GM18526 (cell line): ENCODE measurements around the gene UGT2B15.
"Not testable (repeated sequence)": the region's sequence is repeated elsewhere in the genome, so short reads cannot be mapped to it uniquely, and the experiment has no call there.

Experiments used
- POLR2A ChIP-seq: IDR thresholded peaks from 3 replicates; pipeline ENCODE4 v1.6.1; 2011; ENCODE audit not compliant: insufficient read length; ENCODE audit errors: extremely low read depth

UGT2B15 gene

DNA sequence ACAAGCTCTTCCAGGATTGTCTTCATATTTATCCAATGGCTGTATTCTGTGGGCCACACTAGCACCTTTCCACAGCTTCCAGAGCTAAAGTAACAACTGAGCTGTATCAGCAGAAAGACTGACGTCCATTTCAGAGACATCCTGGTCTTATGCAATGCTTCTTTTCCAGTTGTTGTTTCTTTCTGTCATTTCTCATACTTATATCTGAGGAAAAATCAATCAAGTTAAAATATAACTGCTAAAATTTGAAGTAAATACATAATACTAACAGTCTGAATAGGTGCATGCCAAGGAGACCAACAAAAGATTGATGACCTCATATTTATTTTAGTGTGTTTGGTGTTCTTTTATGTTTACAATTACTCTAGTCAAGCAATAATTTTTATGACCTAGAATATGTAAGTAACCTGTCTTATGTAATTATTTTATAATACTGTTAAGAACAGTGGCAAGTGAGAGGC, at the start of gene UGT2B15:
UGT2B15 (minus strand) TSS at position 174 of the 461 bp plus-strand sequence; CDS start at position 140, 34 bp downstream.
- TF ChIP-seq POLR2A, result not testable (repeated sequence)

DNA sequence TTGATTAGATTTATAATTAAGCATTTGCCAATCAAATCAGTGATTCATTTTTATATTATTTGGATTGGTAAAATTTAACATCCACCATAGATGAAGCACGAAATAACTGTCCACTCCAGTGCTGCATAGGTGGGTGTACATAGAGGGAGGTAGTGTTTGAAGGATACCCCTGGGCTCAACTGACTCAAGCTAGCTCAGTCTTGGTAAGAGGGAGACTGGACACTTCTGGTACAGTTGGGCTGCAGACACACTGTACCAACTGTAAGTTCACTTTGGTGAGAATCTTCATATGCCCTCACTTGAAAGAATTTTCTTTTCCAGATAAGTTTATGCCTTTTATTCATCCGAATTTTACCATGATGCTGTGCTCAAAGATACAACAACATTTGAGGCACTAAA, 48.6 kb upstream of the UGT2B15 start:
- no peak for TF ChIP-seq POLR2A

DNA sequence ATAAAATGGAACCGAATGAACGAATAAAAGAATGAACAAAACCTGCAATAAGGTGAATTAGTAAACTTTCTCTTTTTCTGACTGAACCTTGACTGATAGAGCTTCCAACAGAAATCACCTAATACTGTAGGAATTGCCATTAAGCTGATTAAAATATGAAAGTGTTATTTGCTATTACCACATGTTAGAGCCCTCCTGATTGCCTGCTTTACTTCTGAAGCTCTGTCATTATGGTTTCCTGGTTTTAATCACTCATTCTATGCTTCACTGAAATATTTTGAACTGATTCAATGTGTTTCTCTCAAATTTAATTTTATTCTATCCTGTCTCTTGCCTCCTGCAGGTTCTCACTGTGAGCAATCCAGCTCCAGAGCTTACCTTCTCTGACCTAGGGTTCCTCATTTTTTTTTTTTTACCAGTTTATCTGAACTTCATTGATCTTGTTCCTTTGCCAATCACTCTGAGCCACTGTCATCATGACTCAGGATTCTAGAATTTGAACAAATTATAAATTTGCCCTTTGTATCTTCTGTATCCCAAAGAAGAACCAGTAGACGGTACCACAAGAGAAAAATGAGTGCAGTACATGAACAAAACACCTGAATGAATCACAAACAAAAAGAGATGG, 48.1 kb upstream of the UGT2B15 start:
- TF ChIP-seq POLR2A, result no peak

DNA sequence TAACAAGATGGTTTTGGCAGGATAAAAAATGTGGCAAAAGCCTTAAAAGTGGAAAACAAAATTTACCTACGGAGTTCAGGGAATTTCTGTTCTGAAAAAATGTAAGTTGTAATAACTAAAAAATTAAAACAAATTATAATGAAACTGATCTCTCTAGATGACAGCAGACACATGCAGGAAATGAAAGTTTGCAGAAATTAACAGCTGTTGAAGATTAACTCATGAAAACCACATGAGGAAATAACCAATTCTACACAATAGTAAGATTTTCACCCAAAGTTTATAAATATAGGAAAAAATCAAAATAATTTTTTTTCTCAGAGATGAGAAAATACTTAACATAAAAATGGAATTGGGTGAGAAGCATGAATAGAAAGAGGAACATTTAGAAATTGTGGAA, 47.5 kb upstream of the UGT2B15 start:
- TF ChIP-seq POLR2A, result no peak

GRCh38 chr4:68714400-68714799, 43.9 kb upstream of the UGT2B15 start:
- no peak for TF ChIP-seq POLR2A

GRCh38 chr4:68712207-68712606, 41.8 kb upstream of the UGT2B15 start:
- no peak for TF ChIP-seq POLR2A

DNA sequence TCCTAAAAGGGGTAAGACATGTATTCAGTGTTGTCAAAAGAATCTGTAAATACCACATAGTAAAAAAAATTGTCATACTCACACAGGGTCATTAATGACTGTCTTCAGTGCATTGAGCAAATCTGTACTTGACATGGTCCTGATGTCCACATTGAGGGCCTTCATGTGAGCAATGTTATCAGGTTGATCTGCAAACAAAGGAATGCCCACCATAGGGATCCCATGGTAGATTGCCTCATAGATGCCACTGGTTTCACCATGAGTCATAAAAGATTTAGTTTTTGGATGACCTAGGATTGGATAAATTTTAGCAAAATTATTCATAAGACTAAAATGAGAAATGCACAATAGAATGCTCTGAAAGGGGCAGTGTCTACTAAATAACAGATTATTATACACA, 38.1 kb upstream of the UGT2B15 start:
- no peak for TF ChIP-seq POLR2A

DNA sequence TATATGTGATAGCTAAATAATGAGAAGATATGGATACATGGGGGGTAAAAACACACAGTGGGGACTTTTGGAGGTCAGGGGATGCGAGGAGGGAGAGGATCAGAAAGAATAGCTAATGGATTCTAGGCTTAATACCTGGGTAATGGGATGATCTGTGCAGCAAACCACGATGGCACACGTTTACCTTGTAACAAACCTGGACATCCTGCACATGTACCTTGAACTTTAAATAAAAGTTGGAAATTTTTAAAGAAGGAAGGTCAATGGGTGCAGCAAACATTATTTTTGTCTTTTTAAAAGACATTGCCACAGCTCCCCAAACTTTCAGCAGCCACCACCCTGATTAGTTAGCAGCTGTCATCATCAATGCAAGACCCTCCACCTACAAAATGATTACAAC, 29.7 kb upstream of the UGT2B15 start:
- TF ChIP-seq POLR2A, result no peak

- TF ChIP-seq POLR2A, result no peak
These were observed 23.0 kb upstream of the UGT2B15 start for GRCh38 chr4:68693325-68694075.

DNA sequence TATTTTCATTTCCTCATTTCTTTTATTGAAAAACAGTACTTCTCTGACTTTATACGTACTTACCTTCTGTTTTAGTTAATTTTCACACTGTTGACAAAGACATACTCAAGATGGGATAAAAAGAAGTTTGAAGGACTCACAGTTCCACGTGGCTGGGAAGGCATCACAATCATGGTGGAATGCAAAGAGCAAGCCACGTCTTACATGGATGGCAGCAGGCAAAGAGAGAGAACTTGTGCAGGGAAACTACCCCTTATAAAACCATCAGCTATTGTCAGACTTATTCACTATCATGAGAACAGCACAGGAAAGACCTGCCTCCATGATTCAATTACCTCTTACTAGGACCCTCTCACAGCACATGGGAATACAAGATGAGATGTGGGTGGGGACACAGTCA, 20.7 kb upstream of the UGT2B15 start:
- TF ChIP-seq POLR2A, result no peak

GRCh38 chr4:68683034-68683433, 12.6 kb upstream of the UGT2B15 start:
- no peak for TF ChIP-seq POLR2A

DNA sequence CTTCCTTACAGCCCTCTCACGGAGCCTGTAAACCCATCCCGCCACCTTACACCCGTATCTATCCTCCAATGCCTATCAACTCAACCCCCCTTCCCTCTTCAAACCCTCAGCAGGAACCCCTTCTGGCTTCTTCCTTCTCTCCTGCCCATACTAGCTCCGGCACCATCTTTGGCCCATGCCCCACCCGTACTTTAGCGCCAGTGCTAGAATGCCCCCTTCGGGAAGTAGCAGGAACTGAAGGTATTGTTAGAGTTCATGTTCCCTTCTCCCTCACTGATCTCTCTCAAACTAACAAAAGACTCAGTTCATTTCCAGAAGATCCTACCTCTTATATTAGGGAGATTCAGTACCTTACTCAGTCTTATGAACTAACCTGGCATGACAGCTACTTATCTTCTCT, 2.7 kb upstream of the UGT2B15 start:
- no peak for TF ChIP-seq POLR2A

GRCh38 chr4:68658672-68659071, 11.8 kb downstream of the UGT2B15 start:
- TF ChIP-seq POLR2A, result no peak

DNA sequence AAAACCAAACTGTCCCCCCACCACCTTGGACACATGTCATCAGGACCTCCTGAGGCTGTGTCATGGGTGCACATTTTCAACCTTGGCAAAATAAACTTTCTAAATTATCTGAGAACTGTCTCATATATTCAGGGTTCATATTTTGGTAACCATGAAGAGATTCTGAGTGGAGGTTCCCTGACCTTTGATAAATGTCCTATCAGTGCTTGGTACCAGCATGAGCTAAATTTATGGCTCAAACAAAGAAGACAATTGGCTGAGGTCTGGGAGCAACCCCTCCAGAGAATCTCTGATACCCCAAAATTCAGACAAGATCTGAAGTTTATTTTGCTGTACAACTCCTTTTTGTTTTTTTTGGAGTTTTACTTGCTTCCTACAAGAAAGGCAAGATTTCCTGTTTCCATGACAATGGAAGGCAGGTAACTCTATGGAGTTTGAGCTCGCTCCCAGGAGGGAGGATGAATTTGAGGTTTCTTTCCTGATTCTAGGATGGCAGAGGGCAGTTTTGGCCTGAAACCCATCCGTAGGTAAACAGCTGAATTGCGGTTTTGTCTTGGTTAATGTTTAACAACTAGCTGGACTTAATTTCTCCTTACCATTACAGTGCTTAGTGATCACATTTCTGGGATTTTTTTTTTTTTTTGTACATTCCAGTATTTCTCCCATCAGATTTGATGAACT, 14.5 kb downstream of the UGT2B15 start:
- no peak for TF ChIP-seq POLR2A

DNA sequence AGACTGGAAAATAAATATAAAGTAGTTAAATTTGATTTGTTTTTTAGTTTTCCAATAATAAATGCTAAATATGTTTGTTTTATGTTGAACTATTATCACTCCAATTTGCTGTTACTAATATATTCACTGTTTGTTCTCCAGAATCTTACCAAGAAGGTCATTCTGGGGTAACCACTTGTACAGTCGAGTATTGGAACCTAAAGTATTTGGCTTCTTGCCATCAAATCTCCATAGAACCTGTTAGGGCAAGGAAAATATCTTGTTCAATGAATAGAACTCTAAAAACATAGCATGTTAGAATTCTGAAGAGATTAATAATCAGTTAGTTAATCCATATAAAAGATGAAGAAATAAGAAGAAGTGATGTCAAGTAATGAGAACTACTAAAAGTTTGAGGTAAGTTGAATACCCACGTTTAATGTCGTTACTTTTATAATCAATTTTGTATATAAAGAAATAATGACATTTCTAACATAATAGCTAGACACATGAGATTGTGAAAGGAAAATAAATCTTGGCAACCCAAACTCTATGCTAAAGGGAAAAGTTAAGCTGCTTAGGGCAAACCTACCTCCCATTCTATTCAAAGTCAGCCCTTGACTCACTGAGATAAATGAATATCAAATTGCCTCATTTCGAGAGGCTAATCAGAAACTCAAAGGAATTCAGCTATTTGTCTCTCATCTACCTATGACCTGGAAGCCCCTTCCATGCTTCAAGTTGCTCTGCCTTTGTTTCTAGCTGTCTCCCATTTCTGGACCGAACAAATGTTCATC, 15.3 kb downstream of the UGT2B15 start:
- no peak for TF ChIP-seq POLR2A
